H1 (cell line): ENCODE measurements around the gene PNPLA1.

ENCODE experiments used
- CBX8 ChIP-seq: fragments of 300-800, 300-1000 bp; sonication (generic); IDR thresholded peaks from 2 replicates; pipeline ENCODE4 v1.7.1; 2016; ENCODE audit warnings: low read depth, low read length, borderline replicate concordance
- CEBPB ChIP-seq: IDR thresholded peaks from 2 replicates; pipeline ENCODE4 v1.6.1; 2012; ENCODE audit warnings: low read depth, low read length
- EP300 ChIP-seq, 2 experiments: IDR thresholded peaks; 1 replicate in 1 of 2; 2 replicates in 1 of 2; pipeline ENCODE4 v1.6.1; 2011 to 2012; ENCODE audit warnings: low read depth in 2 of 2, low read length in 2 of 2, mild to moderate bottlenecking in 2 of 2, borderline replicate concordance in 1 of 2, inconsistent platforms in 1 of 2, moderate library complexity in 1 of 2
- HDAC2 ChIP-seq, 2 experiments: fragments of 300-600 bp in 1 of 2; sonication (generic) in 1 of 2; IDR thresholded peaks; 2 replicates each; pipeline ENCODE4 v1.6.1; 2011 to 2012; ENCODE audit warnings: low read depth in 2 of 2, low read length in 2 of 2, mild to moderate bottlenecking in 2 of 2, moderate library complexity in 2 of 2, borderline replicate concordance in 1 of 2, inconsistent platforms in 1 of 2
- HDAC6 ChIP-seq: IDR thresholded peaks from one replicate; pipeline ENCODE4 v1.7.1; 2012; ENCODE audit warnings: low read depth, mild to moderate bottlenecking, inconsistent platforms, low read length, moderate library complexity
- PHF8 ChIP-seq: fragments of 200-600 bp; sonication (generic); conservative IDR thresholded peaks from 2 replicates; pipeline ENCODE4 v1.7.1; 2012; ENCODE audit warnings: low read depth, mild to moderate bottlenecking, inconsistent platforms, low read length, moderate library complexity
- POLR2A ChIP-seq, 2 experiments: IDR thresholded peaks; 1 replicate in 1 of 2; 2 replicates in 1 of 2; pipeline ENCODE4 v1.6.1; 2011; ENCODE audit warnings: low read depth in 2 of 2, low read length in 2 of 2, mild to moderate bottlenecking in 2 of 2; ENCODE audit errors: control extremely low read depth in 1 of 2
- POLR2AphosphoS5 ChIP-seq: IDR thresholded peaks from 2 replicates; pipeline ENCODE4 v1.6.1; 2011; ENCODE audit warnings: low read depth, low read length
- RBBP5 ChIP-seq: IDR thresholded peaks from 2 replicates; pipeline ENCODE4 v1.7.1; 2012; ENCODE audit warnings: low read depth, mild to moderate bottlenecking, inconsistent platforms, low read length, moderate library complexity, borderline replicate concordance
- TAF1 ChIP-seq: IDR thresholded peaks from 2 replicates; pipeline ENCODE4 v1.6.1; 2011; ENCODE audit warnings: mild to moderate bottlenecking, low read depth, low read length
- TBP ChIP-seq: IDR thresholded peaks from 2 replicates; pipeline ENCODE4 v1.6.1; 2011; ENCODE audit warnings: low read depth, low read length, improper control_type of control experiment
- YY1 ChIP-seq: IDR thresholded peaks from 2 replicates; pipeline ENCODE4 v1.6.1; 2011; ENCODE audit warnings: low read depth, mild to moderate bottlenecking, low read length
- TF ChIP-seq, protein P1 (sequence below), 3 experiments: IDR thresholded peaks; 1 replicate in 2 of 3; 2 replicates in 1 of 3; pipeline versions ENCODE4 v1.5.1 to v1.6.1; 2011; ENCODE audit warnings: low read length in 3 of 3, mild to moderate bottlenecking in 3 of 3, inconsistent platforms in 2 of 3, low read depth in 1 of 3, moderate library complexity in 1 of 3; ENCODE audit not compliant: insufficient read depth in 1 of 3; ENCODE audit errors: control extremely low read depth in 1 of 3
- TF ChIP-seq, protein P2 (sequence below): IDR thresholded peaks from 2 replicates; pipeline ENCODE4 v1.6.1; 2011; ENCODE audit warnings: low read depth, mild to moderate bottlenecking, low read length; ENCODE audit not compliant: insufficient read depth

DNA sequence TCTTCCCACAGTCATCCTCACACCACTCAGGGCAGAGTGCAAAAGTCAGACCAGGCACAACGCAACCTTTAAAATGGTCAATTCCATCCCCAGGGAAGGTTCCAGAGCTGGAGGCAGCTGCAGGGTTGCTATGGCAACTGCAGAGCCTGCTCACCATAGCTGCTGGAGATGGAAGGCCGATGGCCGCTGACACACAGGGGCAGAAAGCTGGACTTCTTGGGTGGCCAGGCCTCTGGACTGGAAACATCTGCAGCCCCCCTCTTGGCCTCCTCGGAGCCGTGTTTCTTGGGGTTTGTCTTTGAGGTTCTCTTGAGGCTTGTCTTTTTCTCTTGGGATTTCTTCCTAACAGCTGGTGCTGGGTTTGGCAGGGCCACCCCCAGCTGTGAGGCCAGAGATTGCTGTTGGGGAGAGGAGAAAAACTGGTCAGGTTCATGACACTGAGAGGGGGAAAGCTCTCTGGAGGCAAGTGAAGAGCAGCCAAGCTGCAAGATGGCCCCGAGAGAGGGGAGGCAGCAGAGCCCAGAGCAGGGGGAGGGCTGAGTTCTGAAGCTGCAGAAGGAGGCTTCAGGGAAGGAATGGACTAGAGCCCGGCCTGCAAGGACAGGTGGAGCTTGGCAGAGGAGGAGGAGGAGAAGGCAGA is 56.6 kb downstream of the PNPLA1 start:
- TF ChIP-seq, protein P1, sequence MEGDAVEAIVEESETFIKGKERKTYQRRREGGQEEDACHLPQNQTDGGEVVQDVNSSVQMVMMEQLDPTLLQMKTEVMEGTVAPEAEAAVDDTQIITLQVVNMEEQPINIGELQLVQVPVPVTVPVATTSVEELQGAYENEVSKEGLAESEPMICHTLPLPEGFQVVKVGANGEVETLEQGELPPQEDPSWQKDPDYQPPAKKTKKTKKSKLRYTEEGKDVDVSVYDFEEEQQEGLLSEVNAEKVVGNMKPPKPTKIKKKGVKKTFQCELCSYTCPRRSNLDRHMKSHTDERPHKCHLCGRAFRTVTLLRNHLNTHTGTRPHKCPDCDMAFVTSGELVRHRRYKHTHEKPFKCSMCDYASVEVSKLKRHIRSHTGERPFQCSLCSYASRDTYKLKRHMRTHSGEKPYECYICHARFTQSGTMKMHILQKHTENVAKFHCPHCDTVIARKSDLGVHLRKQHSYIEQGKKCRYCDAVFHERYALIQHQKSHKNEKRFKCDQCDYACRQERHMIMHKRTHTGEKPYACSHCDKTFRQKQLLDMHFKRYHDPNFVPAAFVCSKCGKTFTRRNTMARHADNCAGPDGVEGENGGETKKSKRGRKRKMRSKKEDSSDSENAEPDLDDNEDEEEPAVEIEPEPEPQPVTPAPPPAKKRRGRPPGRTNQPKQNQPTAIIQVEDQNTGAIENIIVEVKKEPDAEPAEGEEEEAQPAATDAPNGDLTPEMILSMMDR (IDR thresholded peaks at IDR 0.05; ENCODE audit: control extremely low read depth in 1 of 3, insufficient read depth in 1 of 3, low read depth in 1 of 3, low read length in 3 of 3), result no peak
- TF ChIP-seq, protein P2, sequence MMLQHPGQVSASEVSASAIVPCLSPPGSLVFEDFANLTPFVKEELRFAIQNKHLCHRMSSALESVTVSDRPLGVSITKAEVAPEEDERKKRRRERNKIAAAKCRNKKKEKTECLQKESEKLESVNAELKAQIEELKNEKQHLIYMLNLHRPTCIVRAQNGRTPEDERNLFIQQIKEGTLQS, result no peak
- TF ChIP-seq CEBPB (no peak), CBX8 (no peak), HDAC6 (no peak), POLR2A (IDR thresholded peaks at IDR 0.05; ENCODE audit: control extremely low read depth in 1 of 2, low read depth in 2 of 2, low read length in 2 of 2) (no peak), TBP (no peak), POLR2AphosphoS5 (no peak), RBBP5 (no peak), PHF8 (no peak), YY1 (no peak), HDAC2 (IDR thresholded peaks at IDR 0.05; ENCODE audit: borderline replicate concordance in 1 of 2, low read depth in 2 of 2, low read length in 2 of 2) (no peak), TAF1 (no peak), EP300 (IDR thresholded peaks at IDR 0.05; ENCODE audit: borderline replicate concordance in 1 of 2, low read depth in 2 of 2, low read length in 2 of 2) (no peak)
